COLO829 (cell line): Measurements from ENCODE around the gene TMUB2.
"Not testable (repeated sequence)": the region's sequence is repeated elsewhere in the genome, so short reads cannot be mapped to it uniquely, and the experiment has no call there.

Experiments
- DNase-seq: peaks from one replicate; pipeline ENCODE4 v3.0.0; 2012; ENCODE audit warnings: low spot score

The TMUB2 gene

DNA sequence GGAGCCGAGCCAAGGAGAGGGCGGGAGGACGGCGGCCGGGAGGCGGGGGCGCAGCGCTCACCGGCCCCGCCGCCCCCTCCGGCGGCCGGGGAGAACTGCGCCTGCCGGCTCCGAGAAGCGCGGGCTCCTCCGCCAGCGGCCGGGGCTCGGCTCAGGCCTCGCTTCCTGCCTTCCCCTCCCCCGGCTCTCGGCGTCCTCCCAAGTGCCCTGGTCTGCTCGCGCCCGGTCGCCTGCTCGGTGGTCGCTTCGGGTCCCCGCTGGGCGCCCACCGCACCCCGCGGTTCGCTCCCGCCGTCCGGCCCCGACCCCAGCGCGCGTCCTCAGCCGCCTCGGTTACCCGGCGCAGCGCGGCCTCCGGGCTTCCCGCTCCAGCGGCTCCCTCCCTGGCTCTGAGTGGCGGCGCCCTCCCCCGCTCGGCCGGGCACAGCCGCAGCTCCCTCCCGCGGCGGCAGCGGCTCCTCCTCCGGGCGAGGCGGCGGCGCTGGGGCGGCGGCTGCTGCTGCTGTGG, 32.4 kb downstream of the TMUB2 start:
- DNase-seq, result no peak

DNA sequence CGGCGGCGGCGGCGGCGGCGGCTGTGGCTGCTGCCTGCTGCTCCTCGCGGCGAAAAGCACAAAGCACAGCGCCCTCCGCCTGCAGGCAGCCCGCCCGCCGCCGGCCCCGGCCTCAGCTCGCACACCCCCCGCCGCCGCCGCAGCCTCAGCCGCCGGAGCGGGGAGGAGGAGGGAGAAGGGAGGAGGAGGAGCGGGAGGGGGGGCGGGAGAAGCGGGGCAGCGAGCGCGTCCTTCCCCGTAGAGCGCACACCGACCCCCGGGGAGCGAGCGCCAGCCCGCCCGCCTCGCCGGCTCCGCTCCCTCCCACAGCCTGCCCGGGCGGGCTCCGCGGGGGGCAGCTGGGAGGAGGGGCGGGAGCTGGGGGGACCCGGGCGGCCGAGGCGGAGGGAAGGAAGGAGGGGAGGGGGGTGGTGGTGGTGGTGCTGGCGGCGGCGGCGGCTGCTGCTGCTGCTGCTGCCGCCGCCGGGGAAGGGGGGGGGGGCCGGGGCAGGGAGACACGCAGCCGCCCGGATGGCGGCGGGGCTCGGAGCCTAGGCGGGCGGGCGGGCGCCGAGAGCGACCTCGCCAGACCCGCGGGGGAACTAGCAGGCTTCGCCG, 32.9 kb downstream of the TMUB2 start, which contains the start of gene UBTF:
Gene UBTF (minus strand): TSS at position 60 of the 597 bp plus-strand sequence. CDS start 1,446 bp downstream, outside the sequence.
- no peak for DNase-seq

DNA sequence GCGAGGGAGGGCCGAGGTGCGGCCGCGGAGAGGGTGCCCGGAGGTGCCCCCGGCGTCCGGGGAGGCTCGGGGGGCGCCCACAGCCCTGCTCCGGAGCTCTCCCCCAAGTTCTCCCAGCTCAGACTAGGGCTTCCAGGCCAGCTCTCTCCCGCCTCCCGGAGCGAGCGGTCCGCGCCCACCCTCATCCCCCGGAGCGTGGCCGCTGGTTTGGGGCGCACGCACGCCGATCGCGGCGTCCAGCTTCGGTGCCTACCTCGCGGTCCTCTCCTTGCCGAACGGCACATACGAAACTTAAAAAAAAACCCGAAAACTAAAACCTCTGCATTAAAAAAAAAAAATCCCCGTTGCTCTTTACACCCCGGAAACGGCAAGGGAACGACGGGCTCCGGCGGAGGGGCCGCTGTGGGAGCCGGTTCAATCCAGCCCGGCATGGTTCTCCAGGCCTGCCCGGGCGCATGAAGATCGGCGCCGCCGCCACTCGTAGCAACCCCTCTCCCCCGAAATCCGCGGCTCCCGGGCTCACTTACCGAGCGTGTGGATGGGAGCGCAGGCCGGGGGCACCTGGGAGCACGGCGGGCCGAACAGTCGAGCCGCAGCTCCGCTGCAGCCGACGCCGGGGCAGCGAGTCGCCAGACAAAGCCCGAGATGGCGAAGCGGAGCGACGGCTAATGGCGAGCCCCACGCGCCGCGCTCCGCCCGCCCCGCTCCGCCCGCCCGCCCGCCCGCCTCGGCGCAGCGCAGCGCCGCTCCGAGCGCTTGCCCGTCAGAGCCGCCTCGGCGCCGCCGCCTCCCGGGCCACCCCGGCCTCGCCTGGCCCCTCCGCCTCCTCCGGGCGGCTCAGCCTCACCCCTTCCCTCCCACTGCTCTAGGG, 33.7 kb downstream of the TMUB2 start:
- DNase-seq, result no peak

DNA sequence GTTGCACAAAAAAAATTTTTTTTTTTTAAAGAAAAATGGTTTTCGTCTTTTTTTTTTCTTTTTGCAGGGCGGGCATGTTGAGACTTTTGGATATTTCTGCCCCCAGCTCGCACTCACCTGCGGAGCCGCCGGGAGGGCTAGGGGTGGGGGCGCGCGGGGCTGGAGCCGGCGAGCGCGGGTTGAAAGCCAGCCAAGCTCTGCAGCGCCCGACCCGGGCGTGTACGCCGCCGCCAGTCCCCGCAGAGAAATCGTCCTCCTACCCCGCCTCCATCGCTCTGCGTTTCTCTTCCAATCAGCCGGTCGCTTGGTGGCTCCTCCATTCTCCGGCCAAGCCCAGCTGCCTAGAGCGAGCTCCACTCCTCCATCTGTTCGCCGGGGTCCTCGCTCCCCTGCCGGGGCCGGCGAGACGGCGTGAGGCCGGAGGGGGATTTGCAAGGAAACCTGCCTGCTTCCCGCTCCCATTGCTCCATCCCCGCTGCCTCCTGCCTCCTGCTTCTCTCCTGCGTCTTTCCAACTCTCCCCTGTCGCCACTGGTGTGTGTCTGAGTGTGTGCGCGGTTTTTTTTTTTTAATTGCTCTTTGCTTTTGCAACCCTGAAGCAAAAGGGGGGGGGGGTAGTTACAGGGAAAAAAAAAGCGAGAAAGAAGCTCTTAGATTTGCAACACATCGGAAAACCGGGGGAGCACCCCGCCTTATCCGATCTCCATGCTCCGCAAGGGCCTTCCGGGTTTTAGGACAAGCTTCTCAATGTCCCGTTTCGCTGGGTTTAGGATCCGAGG, 34.5 kb downstream of the TMUB2 start:
- peak; percentile 73 for DNase-seq

DNA sequence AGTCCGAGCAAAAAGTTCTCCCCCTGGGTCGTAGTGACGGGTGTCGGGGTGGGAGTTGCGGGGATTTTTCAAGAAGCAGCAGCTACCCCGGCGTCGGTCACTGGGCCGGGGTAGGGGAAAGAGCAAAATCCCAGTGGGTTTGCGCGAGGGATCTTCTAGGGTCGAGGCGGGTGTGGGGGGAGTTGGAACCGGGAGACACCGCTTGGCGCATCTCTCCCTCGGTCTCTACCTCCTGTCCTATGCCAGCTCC, 35.0 kb downstream of the TMUB2 start:
- DNase-seq, result no peak

DNA sequence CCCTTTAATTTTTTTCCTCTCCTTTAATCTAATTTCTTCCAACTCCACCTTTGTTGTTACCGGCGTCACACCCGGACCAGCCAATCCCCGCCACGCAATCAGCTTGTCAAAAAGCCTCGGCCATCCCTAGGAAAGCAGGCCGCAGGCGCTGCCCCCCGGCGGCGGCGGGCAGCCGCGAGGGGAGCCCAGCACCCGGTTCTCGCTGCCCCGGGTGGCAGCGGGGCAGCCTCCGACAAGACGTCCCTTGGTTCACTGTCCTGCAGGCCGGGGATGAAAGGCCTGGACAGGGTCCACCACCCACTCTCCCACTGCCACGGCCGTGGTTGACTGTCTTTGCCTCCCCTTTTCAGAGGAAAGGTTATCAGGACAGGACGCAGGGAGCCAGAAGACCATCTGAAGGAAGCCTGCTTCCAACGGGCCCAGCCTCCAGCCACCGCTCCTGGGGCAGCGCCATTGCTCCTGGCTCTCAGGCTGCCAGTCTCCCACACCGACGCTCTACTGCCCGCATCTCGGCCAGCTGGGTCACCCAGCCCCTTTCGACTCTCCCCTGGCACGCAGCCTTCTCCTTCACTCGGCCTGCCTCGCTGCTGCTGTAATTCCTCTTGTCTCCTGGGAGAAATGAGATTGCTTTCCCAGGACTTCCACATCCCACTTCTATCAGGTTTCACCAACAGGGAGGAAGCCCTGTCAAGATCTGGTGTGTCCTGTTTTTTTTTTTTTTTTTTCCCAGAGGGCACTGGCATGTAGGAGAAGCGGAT, 35.5 kb downstream of the TMUB2 start:
- no peak for DNase-seq

DNA sequence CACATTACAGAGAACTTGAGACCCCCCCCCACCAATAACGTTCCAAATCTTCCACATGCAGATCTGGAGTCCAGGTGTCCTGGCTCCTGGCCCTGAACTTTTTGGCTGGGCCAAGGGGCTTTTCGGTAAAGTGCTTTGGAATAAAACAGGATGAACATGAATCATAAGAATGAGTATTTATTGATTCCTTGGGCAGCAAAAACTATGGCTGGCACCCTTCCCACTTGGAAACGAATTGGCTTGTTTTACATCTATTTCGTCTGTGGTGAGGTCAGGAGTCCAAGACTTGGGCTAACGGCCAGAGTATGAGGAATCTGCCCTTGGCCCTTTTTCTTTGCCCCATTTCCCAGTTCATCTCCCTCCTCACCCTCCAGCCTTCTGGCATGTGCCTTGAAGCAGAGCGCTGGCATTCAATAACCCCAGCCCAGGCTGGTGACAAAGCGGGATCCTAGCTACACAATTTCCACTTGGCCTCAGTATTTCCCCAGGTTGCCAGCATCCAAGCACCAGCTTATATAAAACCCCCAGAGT, 36.8 kb downstream of the TMUB2 start:
- DNase-seq, result no peak

DNA sequence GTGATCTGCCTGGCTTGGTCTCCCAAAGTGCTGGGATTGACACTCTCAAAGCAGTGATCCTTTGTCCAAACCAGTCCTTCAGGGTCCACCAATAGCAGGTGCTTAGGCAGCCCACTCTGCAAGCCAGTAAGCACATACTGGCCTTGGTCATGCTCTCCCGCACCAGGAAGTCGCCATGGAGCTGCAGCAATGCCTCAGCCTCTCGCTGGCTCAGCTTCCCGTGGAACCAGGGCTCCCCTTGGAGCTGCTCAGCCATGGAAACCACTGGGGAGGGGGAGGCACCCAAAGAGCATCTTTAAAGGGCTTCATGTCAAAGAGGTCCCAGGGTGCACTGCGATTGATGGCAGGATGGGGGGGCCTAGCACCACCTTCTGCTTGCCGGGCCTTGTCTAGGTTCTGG, 42.3 kb downstream of the TMUB2 start:
- DNase-seq, result no peak

DNA sequence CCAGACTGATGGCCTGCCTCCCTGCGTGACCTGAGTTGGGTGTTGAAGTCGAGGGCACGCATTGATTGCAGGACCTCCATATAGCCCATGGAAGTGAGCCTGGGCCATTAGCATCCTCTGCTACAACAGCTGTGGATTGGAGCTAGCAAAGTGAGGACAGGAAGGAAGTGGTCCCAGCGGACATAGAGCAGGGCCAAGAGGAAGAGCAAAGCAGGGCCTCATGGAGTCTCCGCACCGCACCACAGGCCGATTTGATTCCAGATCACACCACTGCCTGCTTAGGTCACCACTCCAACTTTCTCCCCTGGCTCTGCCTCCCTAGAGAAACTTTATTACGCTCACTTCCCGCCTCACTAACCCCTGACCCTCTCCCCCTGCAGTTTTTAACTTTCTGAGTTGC, 43.4 kb downstream of the TMUB2 start:
- no peak for DNase-seq

DNA sequence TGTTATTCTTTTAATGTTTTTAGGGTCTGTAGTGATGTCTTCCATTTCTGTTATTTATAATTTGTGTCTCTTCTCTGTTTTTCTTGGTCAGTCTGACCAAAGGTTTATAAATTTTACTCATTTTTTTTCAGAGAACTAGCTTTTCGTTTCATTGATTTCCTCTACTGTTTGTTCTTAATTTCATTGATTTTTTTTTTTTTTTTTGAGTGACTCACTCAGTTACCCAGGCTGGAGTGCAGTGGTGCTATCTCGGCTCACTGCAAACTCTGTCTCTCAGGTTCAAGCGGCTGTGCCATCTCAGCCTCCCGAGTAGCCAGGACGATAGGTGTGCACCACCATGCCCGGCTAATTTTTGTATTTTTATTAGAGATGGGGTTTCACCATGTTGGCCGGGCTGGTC, 45.3 kb downstream of the TMUB2 start:
- no peak for DNase-seq

DNA sequence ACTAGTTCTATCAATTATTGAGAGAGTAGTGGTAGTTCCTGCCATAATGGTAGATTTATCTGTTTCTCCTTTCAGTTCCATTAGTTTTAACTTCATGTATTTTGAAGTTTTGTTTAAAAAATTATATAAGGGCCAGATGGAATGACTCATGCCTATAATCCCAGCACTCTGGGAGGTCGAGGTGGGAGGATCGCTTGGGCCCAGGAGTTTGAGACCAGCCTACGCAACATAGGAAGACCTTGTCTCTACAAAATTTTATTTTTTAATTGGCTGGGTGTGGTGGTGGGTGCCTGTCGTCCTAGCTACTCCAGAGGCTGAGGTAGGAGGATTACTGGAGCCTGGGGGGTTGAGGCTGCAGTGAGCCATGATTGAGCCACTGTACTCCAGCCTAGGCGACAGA, 46.8 kb downstream of the TMUB2 start:
- DNase-seq, result no peak

DNA sequence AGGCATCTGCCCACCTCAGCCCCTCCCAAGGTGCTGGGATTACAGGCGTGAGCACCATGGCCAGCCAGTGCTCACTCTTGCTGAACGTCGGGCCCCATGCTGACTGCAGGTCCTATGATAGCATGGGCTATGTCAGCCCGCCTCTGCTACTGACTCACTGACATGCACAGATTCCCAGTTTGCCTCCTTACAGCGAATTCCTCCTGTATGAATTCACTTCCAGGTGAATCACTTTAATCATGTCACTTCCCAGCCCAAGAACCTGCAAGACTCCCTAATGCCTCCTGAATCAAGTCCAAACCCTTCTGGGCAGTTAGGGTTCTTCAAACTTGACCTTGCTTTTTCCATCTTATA, 48.8 kb downstream of the TMUB2 start:
- DNase-seq, result no peak

DNA sequence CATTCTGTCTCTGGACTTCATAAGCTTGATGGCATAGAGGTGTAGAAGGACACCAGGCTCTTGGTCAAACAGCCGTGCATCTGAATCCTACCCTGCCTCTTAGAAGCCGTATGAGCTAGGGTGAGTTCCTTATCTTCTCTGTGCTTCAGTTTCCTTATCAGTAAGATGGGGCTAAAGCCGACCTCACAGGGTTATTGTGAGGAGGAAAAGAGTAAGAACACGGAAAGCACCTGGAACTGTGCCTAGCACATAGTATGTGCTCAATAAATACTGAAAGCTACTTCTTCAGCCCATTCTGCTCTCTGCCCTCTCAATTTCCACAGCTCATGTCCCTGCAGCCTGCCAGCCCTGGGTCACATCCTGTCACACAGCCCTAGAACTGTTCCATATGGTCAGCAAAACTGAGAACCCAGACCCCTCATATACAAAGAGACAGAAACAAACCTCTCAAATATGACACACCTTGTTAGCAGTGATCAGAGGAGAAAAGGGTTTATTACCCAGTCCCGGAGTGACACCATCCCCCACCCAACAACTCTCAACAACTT, 49.7 kb downstream of the TMUB2 start:
- no peak for DNase-seq

DNA sequence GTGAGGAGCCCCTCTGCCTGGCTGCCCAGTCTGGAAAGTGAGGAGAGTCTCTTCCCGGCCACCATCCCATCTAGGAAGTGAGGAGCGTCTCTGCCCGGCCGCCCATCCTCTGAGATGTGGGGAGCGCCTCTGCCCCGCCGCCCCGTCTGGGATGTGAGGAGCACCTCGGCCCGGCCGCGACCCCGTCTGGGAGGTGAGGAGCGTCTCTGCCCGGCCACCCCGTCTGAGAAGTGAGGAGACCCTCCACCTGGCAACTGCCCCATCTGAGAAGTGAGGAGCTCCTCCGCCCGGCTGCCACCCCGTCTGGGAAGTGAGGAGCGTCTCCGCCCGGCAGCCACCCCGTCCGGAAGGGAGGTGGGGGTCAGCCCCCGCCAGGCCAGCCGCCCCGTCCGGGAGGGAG, 51.1 kb downstream of the TMUB2 start:
- not testable (repeated sequence) for DNase-seq

DNA sequence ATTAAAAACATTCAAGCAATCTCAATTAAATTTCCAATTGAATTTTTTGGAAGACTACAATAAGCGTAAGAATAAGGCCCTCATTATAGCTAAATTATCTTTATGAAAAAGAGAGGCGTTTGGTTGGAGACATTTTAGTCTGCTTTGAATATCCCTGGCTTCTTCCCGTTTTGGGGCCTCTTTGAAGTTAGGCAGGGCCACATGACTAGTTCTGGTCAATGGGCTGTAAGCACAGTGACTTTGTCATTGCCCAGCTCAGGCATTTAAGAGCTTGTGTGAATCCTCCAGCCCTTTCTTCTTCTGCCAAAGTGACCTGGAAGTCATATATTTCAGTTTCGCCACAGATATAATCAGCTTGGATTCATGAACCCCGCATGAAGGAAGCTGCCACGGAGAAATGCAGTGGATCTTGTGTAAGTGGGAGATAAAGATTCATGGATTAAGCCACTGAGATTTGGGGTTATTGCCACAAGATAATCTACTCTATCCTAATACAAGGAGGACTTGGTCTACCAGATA, 54.4 kb downstream of the TMUB2 start:
- no peak for DNase-seq
